Measurements from ENCODE around the gene GMDS. TPM values are rescaled to one million over a fixed set of nuclear protein-coding genes. Genes with fewer than 3 reads are reported as not detected.

The GMDS gene
- total RNA-seq, 1 experiment from 2014 or later = 9.7 TPM

GRCh38 chr6:1766654-1767053 is 478.8 kb downstream of the GMDS start:
- Histone ChIP-seq H2AFZ (ENCODE audit: low read length) (no peak overlapping the region), H3K36me3 (ENCODE audit: insufficient read depth, low read length) (no peaks in the 10 kb centered on the region), H3K27ac (ENCODE audit: low read length) (no peak overlapping the region), H3K4me1 (ENCODE audit: low read length) (no peaks in the 10 kb centered on the region), H3K9ac (ENCODE audit: low read length) (no peak overlapping the region), H3K9me3 (ENCODE audit: low read length) (no peaks in the 10 kb centered on the region), H3K4me3 (ENCODE audit: low read length) (no peak overlapping the region), H3K27me3 (ENCODE audit: low read length) (no peaks in the 10 kb centered on the region), H3K9me2 (replicated peaks; ENCODE audit: insufficient read depth, low read length) (no peaks in the 10 kb centered on the region), H4K20me1 (ENCODE audit: insufficient read depth, low read depth, low read length) (no peaks in the 10 kb centered on the region), H3K4me2 (ENCODE audit: low read depth, low read length, poor library complexity, severe bottlenecking) (no peak overlapping the region), H3K79me2 (ENCODE audit: low read length) (no peaks in the 10 kb centered on the region)
- no peak for DNase-seq

GRCh38 chr6:1765160-1765903 is 480.1 kb downstream of the GMDS start:
- Histone ChIP-seq H3K27me3 (ENCODE audit: low read length) (no peaks in the 10 kb centered on the region), H3K27ac (ENCODE audit: low read length) (no peak overlapping the region), H3K4me1 (ENCODE audit: low read length) (no peaks in the 10 kb centered on the region), H3K79me2 (ENCODE audit: low read length) (no peaks in the 10 kb centered on the region), H3K36me3 (ENCODE audit: insufficient read depth, low read length) (no peaks in the 10 kb centered on the region), H2AFZ (ENCODE audit: low read length) (no peak overlapping the region), H3K9me3 (ENCODE audit: low read length) (no peaks in the 10 kb centered on the region), H3K4me2 (ENCODE audit: low read depth, low read length, poor library complexity, severe bottlenecking) (no peak overlapping the region), H3K4me3 (ENCODE audit: low read length) (no peak overlapping the region), H4K20me1 (ENCODE audit: insufficient read depth, low read depth, low read length) (no peaks in the 10 kb centered on the region), H3K9me2 (replicated peaks; ENCODE audit: insufficient read depth, low read length) (no peaks in the 10 kb centered on the region), H3K9ac (ENCODE audit: low read length) (no peak overlapping the region)
- no peak for DNase-seq

GRCh38 chr6:1764397-1764987 is 480.9 kb downstream of the GMDS start:
- H3K9me3 ChIP-seq (ENCODE audit: low read length) = no peaks in the 10 kb centered on the region
- H3K9ac ChIP-seq (ENCODE audit: low read length) = no peak overlapping the region
- H4K20me1 ChIP-seq (ENCODE audit: insufficient read depth, low read depth, low read length) = no peaks in the 10 kb centered on the region
- H3K9me2 ChIP-seq (replicated peaks; ENCODE audit: insufficient read depth, low read length) = no peaks in the 10 kb centered on the region
- DNase-seq = no peak
- no peak overlapping the region for H2AFZ ChIP-seq (ENCODE audit: low read length)
- H3K27me3 ChIP-seq (ENCODE audit: low read length) = no peaks in the 10 kb centered on the region
- no peak overlapping the region for H3K4me2 ChIP-seq (ENCODE audit: low read depth, low read length, poor library complexity, severe bottlenecking)
- no peak overlapping the region for H3K27ac ChIP-seq (ENCODE audit: low read length)
- no peaks in the 10 kb centered on the region for H3K4me1 ChIP-seq (ENCODE audit: low read length)
- H3K79me2 ChIP-seq (ENCODE audit: low read length) = no peaks in the 10 kb centered on the region
- H3K36me3 ChIP-seq (ENCODE audit: insufficient read depth, low read length) = no peaks in the 10 kb centered on the region
- no peak overlapping the region for H3K4me3 ChIP-seq (ENCODE audit: low read length)

- Histone ChIP-seq H3K9ac (ENCODE audit: low read length) (no peak overlapping the region), H4K20me1 (ENCODE audit: insufficient read depth, low read depth, low read length) (no peaks in the 10 kb centered on the region), H3K79me2 (ENCODE audit: low read length) (no peaks in the 10 kb centered on the region), H3K27me3 (ENCODE audit: low read length) (no peaks in the 10 kb centered on the region), H3K36me3 (ENCODE audit: insufficient read depth, low read length) (no peaks in the 10 kb centered on the region), H3K9me3 (ENCODE audit: low read length) (no peaks in the 10 kb centered on the region), H3K27ac (ENCODE audit: low read length) (no peak overlapping the region), H3K4me1 (ENCODE audit: low read length) (no peaks in the 10 kb centered on the region), H3K4me2 (ENCODE audit: low read depth, low read length, poor library complexity, severe bottlenecking) (no peak overlapping the region), H3K4me3 (ENCODE audit: low read length) (no peak overlapping the region), H3K9me2 (replicated peaks; ENCODE audit: insufficient read depth, low read length) (no peaks in the 10 kb centered on the region), H2AFZ (ENCODE audit: low read length) (no peak overlapping the region)
- DNase-seq = no peak
Observed at GRCh38 chr6:1763404-1763803, 482.0 kb downstream of the GMDS start.

GRCh38 chr6:1762203-1762602 is 483.2 kb downstream of the GMDS start:
- Histone ChIP-seq H3K4me1 (ENCODE audit: low read length) (no peaks in the 10 kb centered on the region), H4K20me1 (ENCODE audit: insufficient read depth, low read depth, low read length) (no peaks in the 10 kb centered on the region), H3K79me2 (ENCODE audit: low read length) (no peaks in the 10 kb centered on the region), H3K36me3 (ENCODE audit: insufficient read depth, low read length) (no peaks in the 10 kb centered on the region), H3K9me3 (ENCODE audit: low read length) (no peaks in the 10 kb centered on the region), H3K27me3 (ENCODE audit: low read length) (no peaks in the 10 kb centered on the region), H2AFZ (ENCODE audit: low read length) (no peak overlapping the region), H3K4me2 (ENCODE audit: low read depth, low read length, poor library complexity, severe bottlenecking) (no peak overlapping the region), H3K27ac (ENCODE audit: low read length) (no peak overlapping the region), H3K9ac (ENCODE audit: low read length) (no peak overlapping the region), H3K9me2 (replicated peaks; ENCODE audit: insufficient read depth, low read length) (no peaks in the 10 kb centered on the region), H3K4me3 (ENCODE audit: low read length) (no peak overlapping the region)
- DNase-seq = no peak

- Histone ChIP-seq H3K36me3 (ENCODE audit: insufficient read depth, low read length) (no peaks in the 10 kb centered on the region), H3K9me2 (replicated peaks; ENCODE audit: insufficient read depth, low read length) (no peaks in the 10 kb centered on the region), H3K4me3 (ENCODE audit: low read length) (no peak overlapping the region), H3K4me1 (ENCODE audit: low read length) (no peaks in the 10 kb centered on the region), H3K79me2 (ENCODE audit: low read length) (no peaks in the 10 kb centered on the region), H3K9me3 (ENCODE audit: low read length) (no peaks in the 10 kb centered on the region), H3K27me3 (ENCODE audit: low read length) (no peaks in the 10 kb centered on the region), H3K9ac (ENCODE audit: low read length) (no peak overlapping the region), H3K4me2 (ENCODE audit: low read depth, low read length, poor library complexity, severe bottlenecking) (no peak overlapping the region), H2AFZ (ENCODE audit: low read length) (no peak overlapping the region), H4K20me1 (ENCODE audit: insufficient read depth, low read depth, low read length) (no peaks in the 10 kb centered on the region), H3K27ac (ENCODE audit: low read length) (no peak overlapping the region)
- no peak for DNase-seq
Observed at GRCh38 chr6:1761477-1761877, 483.9 kb downstream of the GMDS start.

GRCh38 chr6:1760876-1761275 is 484.5 kb downstream of the GMDS start:
- Histone ChIP-seq H4K20me1 (ENCODE audit: insufficient read depth, low read depth, low read length) (no peaks in the 10 kb centered on the region), H3K4me1 (ENCODE audit: low read length) (no peaks in the 10 kb centered on the region), H3K9me2 (replicated peaks; ENCODE audit: insufficient read depth, low read length) (no peaks in the 10 kb centered on the region), H2AFZ (ENCODE audit: low read length) (no peak overlapping the region), H3K36me3 (ENCODE audit: insufficient read depth, low read length) (no peaks in the 10 kb centered on the region), H3K4me3 (ENCODE audit: low read length) (no peak overlapping the region), H3K4me2 (ENCODE audit: low read depth, low read length, poor library complexity, severe bottlenecking) (no peak overlapping the region), H3K9ac (ENCODE audit: low read length) (no peak overlapping the region), H3K27me3 (ENCODE audit: low read length) (no peaks in the 10 kb centered on the region), H3K79me2 (ENCODE audit: low read length) (no peaks in the 10 kb centered on the region), H3K27ac (ENCODE audit: low read length) (no peak overlapping the region), H3K9me3 (ENCODE audit: low read length) (no peaks in the 10 kb centered on the region)
- no peak for DNase-seq

GRCh38 chr6:1759870-1760269 is 485.5 kb downstream of the GMDS start:
- Histone ChIP-seq H3K27me3 (ENCODE audit: low read length) (no peaks in the 10 kb centered on the region), H3K27ac (ENCODE audit: low read length) (no peak overlapping the region)
- no peak for DNase-seq

More at GRCh38 chr6:1759870-1760269, 485.5 kb downstream of the GMDS start:
- no peak overlapping the region for H3K4me2 ChIP-seq (ENCODE audit: low read depth, low read length, poor library complexity, severe bottlenecking)
- H3K9ac ChIP-seq (ENCODE audit: low read length) = no peak overlapping the region
- H2AFZ ChIP-seq (ENCODE audit: low read length) = no peak overlapping the region
- no peaks in the 10 kb centered on the region for H4K20me1 ChIP-seq (ENCODE audit: insufficient read depth, low read depth, low read length)
- H3K79me2 ChIP-seq (ENCODE audit: low read length) = no peaks in the 10 kb centered on the region
- H3K4me3 ChIP-seq (ENCODE audit: low read length) = no peak overlapping the region
- no peaks in the 10 kb centered on the region for H3K4me1 ChIP-seq (ENCODE audit: low read length)
- H3K9me3 ChIP-seq (ENCODE audit: low read length) = no peaks in the 10 kb centered on the region
- H3K9me2 ChIP-seq (replicated peaks; ENCODE audit: insufficient read depth, low read length) = no peaks in the 10 kb centered on the region
- no peaks in the 10 kb centered on the region for H3K36me3 ChIP-seq (ENCODE audit: insufficient read depth, low read length)
